Neural crest cell (in vitro differentiated cells): Measurements from ENCODE around the gene GALNT8. TPM values are rescaled to one million over a fixed set of nuclear protein-coding genes. Genes with fewer than 3 reads are reported as not detected.

ENCODE experiments used
- DNase-seq: peaks from one replicate; pipeline ENCODE4 v3.0.0; 2021; ENCODE audit warnings: low read depth, mixed read lengths, low spot score
- H3K27ac Mint-ChIP-seq: one replicate; pipeline ENCODE4 v1.8.0; 2021; ENCODE audit warnings: mild to moderate bottlenecking, mixed read lengths; ENCODE audit not compliant: unreplicated experiment
- H3K27me3 Mint-ChIP-seq: 2 replicates; pipeline ENCODE4 v1.8.0; 2021; ENCODE audit warnings: low read depth, mild to moderate bottlenecking, mixed read lengths
- H3K36me3 Mint-ChIP-seq: 2 replicates; pipeline ENCODE4 v1.8.0; 2021; ENCODE audit warnings: low read depth, mild to moderate bottlenecking, mixed read lengths
- H3K4me1 Mint-ChIP-seq: 2 replicates; pipeline ENCODE4 v1.8.0; 2021; ENCODE audit warnings: mixed read lengths
- H3K4me3 Mint-ChIP-seq: one replicate; pipeline ENCODE4 v1.8.0; 2021; ENCODE audit warnings: mild to moderate bottlenecking, mixed read lengths
- H3K9me3 Mint-ChIP-seq: 2 replicates; pipeline ENCODE4 v1.8.0; 2021; ENCODE audit warnings: mixed read lengths
- CTCF ChIP-seq: fragments of 200-600 bp; sonication (generic); conservative IDR thresholded peaks from 2 replicates; pipeline ENCODE4 v1.5.0; 2021; ENCODE audit warnings: antibody characterized with exemption, mild to moderate bottlenecking
- total RNA-seq: library from RNA; stranded (reverse); gene quantifications from 2 replicates; pipeline ENCODE4 v1.2.1, GENCODE V29; 2021

The GALNT8 gene
- total RNA-seq, 1 donor from 2014 or later = 7.6 TPM

DNA sequence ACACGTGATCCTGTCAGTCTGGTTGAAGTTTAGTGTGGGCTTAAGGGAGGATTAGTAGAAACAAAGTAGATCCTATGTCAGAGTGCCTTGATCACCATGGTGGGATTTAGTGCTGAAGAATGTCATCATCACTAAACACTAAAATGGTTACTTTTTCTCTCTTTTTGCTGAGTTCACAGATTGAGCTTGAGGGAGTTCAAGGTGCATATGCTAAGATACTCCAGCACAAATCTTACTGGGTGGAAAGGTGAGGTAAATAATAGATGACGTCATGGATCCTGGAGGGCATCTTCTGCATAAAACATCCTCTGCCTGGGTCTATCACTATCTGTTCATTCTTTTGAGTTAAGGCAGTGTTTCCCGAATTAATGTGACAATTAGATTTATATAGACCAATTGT, 4.9 kb downstream of the GALNT8 start:
- DNase-seq = no peak
- no peak for TF ChIP-seq CTCF
- Mint-ChIP-seq H3K27me3 (peaks cover 4% of the 10 kb centered on the region), H3K27ac (no peak overlapping the region), H3K4me1 (no peaks in the 10 kb centered on the region), H3K36me3 (peaks cover 18% of the 10 kb centered on the region), H3K9me3 (no peaks in the 10 kb centered on the region), H3K4me3 (no peak overlapping the region)

DNA sequence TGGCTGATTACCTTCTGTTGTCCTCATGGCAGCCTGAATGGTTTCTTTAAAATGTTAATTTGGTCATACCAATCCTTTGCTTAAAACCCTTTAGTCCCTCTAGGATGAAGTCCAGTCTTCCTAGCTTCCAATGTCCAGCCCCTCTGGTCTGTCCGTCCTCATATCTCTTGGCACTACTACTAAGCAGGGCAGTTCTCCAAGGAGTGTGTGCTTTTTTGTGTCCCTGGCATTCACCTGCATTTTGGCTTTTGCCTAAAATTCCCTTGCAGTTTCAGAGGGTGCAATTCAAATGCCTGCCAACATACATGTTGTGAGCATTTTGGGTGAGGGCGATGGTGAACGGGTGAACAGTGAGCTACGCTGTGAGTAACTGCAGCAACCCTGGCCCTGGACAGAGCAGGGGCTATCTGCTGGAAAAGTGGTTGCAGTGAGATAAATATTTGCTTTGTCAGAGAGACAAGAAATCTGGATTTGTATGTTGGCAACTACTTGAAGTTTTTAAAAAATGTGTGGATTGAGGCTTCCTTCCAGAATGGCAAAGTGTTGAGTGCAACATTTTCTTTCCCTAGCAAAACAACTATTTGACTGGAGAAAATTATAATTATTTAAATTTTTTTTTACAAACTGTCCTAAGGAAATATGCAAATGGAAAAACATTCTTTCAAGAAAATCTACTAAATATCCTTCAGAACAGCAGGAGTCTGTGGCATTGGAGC, 14.6 kb downstream of the GALNT8 start:
- Mint-ChIP-seq H3K4me3 (no peak overlapping the region), H3K27ac (no peak overlapping the region), H3K27me3 (no peaks in the 10 kb centered on the region), H3K36me3 (peaks cover 3% of the 10 kb centered on the region), H3K4me1 (no peaks in the 10 kb centered on the region), H3K9me3 (no peaks in the 10 kb centered on the region)
- TF ChIP-seq CTCF = no peak
- DNase-seq = no peak

DNA sequence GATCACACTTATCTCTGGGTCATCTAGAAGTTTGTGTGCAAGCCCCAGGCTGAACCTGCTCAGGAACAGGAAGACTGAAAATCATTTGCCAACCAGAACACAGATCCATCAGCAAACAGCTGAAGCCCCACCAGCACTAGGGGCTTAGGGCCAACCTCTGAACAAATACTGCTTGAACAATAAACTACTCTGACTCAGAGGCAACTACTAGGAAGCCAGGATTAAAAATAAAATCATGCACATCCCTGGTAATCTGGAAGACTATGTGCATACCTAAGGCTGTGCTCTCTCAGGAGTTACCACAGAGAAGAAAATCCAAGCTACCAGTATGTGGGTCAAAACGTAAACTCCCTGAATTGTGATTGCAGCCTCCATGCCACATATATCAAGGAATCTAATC, 15.9 kb downstream of the GALNT8 start:
- TF ChIP-seq CTCF = no peak
- H3K27me3 Mint-ChIP-seq = no peaks in the 10 kb centered on the region
- H3K4me1 Mint-ChIP-seq = no peaks in the 10 kb centered on the region
- no peak for DNase-seq
- no peak overlapping the region for H3K27ac Mint-ChIP-seq
- H3K36me3 Mint-ChIP-seq = peaks cover 3% of the 10 kb centered on the region
- H3K4me3 Mint-ChIP-seq = no peak overlapping the region
- no peaks in the 10 kb centered on the region for H3K9me3 Mint-ChIP-seq

GRCh38 chr12:4738541-4738940, 18.3 kb downstream of the GALNT8 start:
- Mint-ChIP-seq H3K27ac (no peak overlapping the region), H3K4me1 (no peaks in the 10 kb centered on the region), H3K36me3 (peaks cover 9% of the 10 kb centered on the region)

DNA sequence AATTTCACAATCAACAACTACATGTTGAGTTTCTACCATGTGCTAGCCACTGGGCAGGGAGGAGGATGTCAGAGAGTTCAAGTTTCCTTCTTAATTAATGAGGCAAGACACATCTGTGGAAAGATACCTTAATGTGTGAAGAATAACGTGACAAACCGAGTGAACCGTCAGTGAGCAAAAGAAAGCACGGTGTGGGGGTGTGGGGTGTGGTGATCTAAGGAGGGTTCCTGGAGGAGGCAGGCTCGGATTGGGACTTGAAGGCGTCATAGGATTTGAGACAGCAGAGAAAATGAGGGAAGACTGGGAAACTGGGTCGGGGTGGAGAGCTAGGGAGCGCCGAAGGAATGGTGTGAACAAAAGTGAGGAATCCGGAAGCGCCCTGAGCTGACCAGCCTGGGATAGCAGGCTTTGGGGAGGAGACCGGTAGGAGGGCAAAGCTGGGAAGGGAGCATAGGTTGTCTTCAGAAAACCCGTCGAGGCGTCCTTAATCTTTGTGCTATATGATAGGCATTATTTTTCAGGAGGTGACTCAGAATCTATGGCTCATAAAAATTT, 22.3 kb downstream of the GALNT8 start:
- H3K27me3 Mint-ChIP-seq = no peaks in the 10 kb centered on the region
- no peak overlapping the region for H3K27ac Mint-ChIP-seq
- TF ChIP-seq CTCF = no peak
- H3K4me1 Mint-ChIP-seq = no peaks in the 10 kb centered on the region
- peaks cover 16% of the 10 kb centered on the region for H3K36me3 Mint-ChIP-seq
- H3K4me3 Mint-ChIP-seq = no peak overlapping the region
- H3K9me3 Mint-ChIP-seq = no peaks in the 10 kb centered on the region
- DNase-seq = no peak

More at GRCh38 chr12:4738541-4738940, 18.3 kb downstream of the GALNT8 start:
- no peak for TF ChIP-seq CTCF
- Mint-ChIP-seq H3K9me3 (no peaks in the 10 kb centered on the region), H3K27me3 (no peaks in the 10 kb centered on the region), H3K4me3 (no peak overlapping the region)
- no peak for DNase-seq
